Urothelium cell line (cell line): Measurements from ENCODE around the gene AMBP.

ENCODE experiments used
- DNase-seq: peaks from one replicate; pipeline ENCODE4 v3.0.0; 2011; ENCODE audit warnings: low spot score, mixed read lengths
- FAIRE-seq: peaks from 2 replicates; lab custom pipeline; 2011; peaks lifted over from hg19 to GRCh38; lab: Jason Lieb, UNC

The AMBP gene

DNA sequence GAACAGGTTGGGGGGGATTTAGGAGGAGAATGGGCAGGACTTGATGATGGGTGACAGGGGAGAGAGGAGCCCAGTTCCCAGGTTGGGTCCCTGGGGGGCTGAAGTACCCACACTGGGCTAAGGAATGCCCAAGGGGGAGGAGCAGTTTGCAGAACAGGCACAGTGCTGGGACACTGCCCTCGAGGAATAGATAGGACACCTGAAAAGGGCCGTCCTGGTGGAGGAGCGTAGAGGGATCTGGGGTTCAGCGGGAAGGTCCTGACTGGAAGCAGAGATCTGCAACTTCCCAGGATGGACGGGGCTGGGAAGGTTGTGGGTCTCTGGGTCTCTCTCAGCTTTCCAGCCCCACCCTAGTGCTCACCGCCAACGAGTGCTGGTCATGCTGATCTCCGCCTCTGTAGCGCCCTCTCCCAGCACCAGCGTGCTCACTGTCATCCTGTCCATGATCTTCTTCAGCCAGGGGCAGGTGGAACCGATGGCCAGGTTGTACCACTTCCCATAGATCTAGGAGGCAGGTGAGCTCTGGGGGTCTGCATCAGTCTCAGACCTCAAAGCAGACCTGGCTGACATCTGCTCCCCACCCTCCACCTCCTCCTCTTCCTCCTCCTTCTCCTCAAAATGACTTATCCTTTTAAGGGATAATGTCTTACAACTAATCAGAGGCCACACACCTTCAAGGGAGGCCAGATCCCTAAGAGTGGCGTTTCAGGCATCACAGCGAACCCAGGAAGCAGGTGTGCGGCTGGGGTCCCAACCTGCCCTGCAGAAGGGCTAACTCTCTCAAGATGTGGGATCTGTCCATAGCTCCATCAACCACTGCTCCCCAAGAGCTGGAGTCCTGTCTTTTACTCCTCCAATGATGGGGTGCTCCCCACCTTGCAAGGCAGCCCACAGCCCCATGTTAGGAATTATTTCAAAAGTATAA lies 1.6 kb downstream of the AMBP start:
- no peak for DNase-seq
- no peak for FAIRE-seq

GRCh38 chr9:114075602-114076001 lies 2.5 kb downstream of the AMBP start:
- no peak for FAIRE-seq

GRCh38 chr9:114072184-114073140 lies 5.6 kb downstream of the AMBP start:
- FAIRE-seq (no peak), DNase-seq (no peak)

More at GRCh38 chr9:114075602-114076001, 2.5 kb downstream of the AMBP start:
- no peak for DNase-seq

DNA sequence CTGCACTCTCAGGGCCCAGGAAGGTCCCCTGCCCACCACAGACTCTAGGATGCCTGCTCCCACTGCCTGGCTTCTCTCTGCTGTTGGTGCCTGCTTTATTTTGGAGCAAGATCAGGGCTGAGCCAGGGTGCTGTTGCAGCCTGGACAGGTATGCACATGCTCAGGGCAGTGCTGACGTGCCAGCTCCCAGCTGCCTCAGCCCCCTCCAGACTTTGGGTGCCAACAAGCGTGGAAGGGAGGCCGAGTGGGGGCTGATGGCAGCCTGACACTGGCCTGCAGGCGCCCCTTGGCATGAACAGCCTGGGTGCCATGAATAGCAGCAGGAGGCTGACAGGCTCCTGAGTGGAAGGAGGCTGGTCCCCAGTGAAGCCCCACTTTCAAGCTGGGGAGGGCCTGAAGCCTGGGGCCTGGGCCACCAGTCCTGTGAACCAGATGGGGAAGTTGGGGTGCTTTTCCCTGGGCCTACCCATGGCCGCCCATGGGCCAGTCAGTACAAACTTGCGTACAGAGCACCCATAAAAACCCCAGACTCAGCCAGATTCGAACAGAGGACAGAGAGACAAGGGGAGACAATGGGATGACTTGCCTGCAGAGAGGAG lies 6.8 kb downstream of the AMBP start:
- no peak for FAIRE-seq
- no peak for DNase-seq

DNA sequence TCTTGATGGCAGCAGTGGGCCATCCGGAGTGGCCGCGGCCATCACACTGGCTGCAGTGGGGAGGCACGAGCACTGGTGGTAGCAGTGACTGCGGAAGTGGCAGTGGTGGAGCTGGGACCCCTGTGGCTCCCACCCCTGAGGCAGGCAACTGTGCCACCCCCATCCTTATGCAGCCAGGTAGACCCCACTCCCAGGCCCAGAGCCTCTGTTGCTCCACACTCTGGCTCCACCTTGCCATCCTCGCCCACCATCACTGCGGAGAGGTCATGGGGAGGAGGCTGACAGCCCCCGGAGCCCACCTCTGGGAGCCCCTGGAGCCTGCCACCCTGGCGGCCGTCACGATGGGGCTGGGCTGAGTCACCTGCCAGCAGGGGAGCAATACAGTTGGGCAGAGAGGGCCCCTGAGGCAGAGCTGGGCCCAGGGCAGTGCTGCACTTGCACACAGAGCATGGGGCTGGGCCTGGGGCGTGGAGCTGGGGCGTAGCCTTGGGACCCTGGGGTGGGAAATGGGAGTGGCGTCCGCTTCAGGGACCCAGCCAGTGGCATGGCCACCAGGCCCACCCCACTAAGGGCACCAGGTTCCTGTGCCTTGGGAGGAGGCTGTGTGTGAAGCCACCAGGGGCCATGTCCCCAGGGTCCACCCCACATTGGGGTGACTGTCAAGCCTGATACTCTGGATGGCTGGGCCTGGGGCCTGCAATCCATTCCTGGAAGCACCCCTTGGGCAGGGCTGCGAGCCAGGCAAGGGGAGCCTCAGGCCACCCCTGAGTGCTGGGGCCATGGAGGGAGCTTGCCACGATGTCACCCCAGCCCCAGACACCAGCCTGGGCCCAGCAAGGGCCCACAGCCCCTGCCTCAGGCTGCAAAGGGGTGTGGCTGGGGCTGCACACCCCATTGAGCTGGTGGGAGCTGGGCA lies 7.7 kb downstream of the AMBP start:
- DNase-seq (no peak), FAIRE-seq (no peak)

- no peak for DNase-seq
- peak; percentile 23 for FAIRE-seq
Observed at GRCh38 chr9:114069476-114070187, 8.5 kb downstream of the AMBP start.

- FAIRE-seq (no peak), DNase-seq (no peak)
Observed at GRCh38 chr9:114065304-114065703, 12.8 kb downstream of the AMBP start.

DNA sequence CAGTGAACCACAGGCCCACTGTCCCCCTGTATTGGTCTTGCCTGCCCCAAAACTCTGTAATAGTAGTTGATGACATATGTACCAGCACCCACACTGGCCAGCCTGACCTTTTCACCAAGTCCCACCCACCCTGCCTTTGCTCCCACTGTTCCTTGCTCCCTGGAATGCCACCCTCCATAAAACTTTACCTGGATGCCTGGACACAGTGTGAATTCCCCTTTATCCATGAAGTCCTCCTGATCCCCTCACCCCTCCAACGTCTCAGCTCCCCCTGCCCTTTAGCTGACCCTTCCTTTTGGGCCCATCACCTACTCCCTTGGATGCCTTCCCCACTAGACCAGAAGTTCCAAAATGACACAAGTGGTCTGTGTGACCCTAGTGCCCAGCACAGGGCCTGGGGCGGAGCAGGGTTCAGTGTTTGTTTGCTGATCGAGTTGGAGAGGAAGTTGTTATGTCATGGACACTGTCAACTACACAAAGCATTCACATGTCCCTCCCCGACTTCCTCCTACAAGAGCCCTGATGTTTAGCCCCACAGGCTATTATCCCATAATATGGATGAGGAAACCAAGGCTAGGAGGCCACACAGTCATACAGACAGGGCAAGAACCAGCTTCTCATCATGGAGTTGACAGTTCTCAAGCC lies 16.1 kb downstream of the AMBP start:
- DNase-seq = no peak
- FAIRE-seq = no peak

DNA sequence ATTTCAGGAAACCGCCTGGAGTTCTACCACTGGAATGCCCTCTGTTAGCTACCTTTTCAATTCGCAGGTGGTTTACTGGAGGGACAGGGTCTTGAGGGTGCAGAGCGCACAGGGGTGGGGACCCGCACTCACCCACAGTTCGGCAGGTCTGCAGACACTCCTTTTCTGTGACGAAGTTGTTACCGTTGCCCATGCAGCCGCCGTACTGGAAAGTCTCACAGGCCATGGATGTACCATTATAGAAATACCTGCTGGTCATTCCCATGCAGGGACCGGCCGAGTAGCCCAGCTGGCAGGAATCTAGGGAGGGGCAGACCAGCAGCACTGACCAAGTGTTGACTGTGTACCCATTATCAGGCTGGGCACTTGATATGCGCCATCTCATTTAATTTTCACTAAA lies 16.8 kb downstream of the AMBP start:
- FAIRE-seq (no peak), DNase-seq (no peak)

DNA sequence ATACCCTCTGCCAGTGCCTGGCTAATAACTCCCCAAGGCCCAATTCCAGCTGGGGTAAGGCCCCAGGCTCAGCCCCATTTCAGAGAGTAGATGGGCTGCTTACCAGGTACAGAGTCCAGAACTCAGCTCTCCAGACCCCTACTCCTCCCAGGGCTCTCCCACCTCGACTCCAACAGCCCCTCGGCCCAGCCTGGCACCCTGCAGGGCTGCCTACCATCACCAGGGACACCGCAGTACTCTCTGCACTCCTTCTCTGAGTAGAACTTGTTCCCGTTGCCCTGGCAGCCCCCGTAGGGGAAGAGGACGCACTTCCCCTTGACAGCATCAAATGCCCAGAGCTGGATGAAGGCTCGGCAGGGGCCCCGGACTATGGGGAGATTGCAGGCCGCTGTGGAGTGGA lies 17.4 kb downstream of the AMBP start:
- DNase-seq (no peak), FAIRE-seq (no peak)

DNA sequence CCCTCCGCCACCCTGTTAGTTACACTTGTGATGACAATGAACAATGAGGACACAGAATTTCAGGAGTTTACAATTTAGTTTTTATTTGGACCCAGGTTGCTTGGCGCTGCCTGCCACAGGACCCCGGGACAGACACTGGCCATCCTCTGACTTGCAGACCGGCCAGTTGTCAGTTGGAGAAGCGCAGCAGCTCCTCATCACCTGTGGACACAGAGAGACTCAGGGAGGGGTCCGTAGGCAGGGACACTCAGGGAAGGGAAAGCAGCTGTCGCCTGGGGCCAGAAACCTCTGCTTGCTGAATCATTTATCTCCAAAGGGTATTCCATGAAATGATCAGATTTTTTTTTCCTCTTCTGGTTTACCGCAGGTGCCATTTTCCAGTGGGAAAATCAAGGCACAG lies 18.0 kb downstream of the AMBP start:
- FAIRE-seq (no peak), DNase-seq (no peak)

GRCh38 chr9:114059047-114059803 lies 18.9 kb downstream of the AMBP start:
- DNase-seq = no peak
- FAIRE-seq = no peak

- DNase-seq (no peak), FAIRE-seq (no peak)
Observed at GRCh38 chr9:114058688-114059046, 19.4 kb downstream of the AMBP start.

- FAIRE-seq = no peak
- no peak for DNase-seq
Observed at GRCh38 chr9:114057161-114057885, 20.8 kb downstream of the AMBP start.

- no peak for DNase-seq
- no peak for FAIRE-seq
Observed at GRCh38 chr9:114056527-114056926, 21.6 kb downstream of the AMBP start.

DNA sequence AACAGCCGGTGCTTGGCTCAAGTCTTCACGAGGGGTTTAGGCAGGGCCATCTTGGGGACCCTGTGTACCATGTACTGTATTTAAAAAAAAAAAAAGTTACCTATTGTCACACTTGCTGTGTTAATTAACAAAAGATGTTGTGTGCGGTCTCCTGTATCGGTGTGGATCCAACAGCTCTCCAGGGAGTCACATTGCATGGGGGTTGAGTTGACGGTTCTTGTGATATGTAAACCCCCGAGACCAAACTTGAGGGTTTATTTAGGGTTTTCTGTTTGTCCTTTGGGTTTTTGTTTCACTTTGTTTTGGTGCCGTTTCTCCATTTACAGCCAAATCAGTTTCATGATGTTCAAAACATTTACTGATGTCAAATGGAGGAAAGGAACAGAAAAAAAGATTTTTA lies 22.2 kb downstream of the AMBP start:
- no peak for FAIRE-seq

GRCh38 chr9:114055061-114055460 lies 23.0 kb downstream of the AMBP start:
- FAIRE-seq = no peak

More for the DNA sequence above, 22.2 kb downstream of the AMBP start:
- DNase-seq = no peak

More at GRCh38 chr9:114055061-114055460, 23.0 kb downstream of the AMBP start:
- DNase-seq = no peak
